Esophagus squamous epithelium (tissue), 5 donors: ENCODE measurements around the gene DHX32. TPM values are rescaled to one million over a fixed set of nuclear protein-coding genes. Genes with fewer than 3 reads are reported as not detected.
"Not testable (repeated sequence)": the region's sequence is repeated elsewhere in the genome, so short reads cannot be mapped to it uniquely, and the experiment has no call there.

ENCODE experiments used
- DNase-seq: peaks from one replicate; lab custom pipeline; 2025; lab: John Stamatoyannopoulos, UW
- H3K27ac ChIP-seq, 4 donors: fragments of 200-600 bp; sonication (generic); one replicate each; pipeline ENCODE4 v1.5.1; 2016 to 2019; ENCODE audit warnings: mild to moderate bottlenecking in 1 of 4
- H3K27me3 ChIP-seq, 4 donors: fragments of 200-600 bp; sonication (generic); 1 replicate in 3 of 4; 2 replicates in 1 of 4; pipeline versions ENCODE4 v1.5.1 to v1.6.0; 2017 to 2021; ENCODE audit warnings: antibody characterized with exemption in 1 of 4
- H3K36me3 ChIP-seq, 3 donors: fragments of 200-600 bp; sonication (generic); one replicate each; pipeline ENCODE4 v1.5.1; 2016 to 2019
- H3K4me1 ChIP-seq, 3 donors: fragments of 200-600 bp; sonication (generic); one replicate each; pipeline ENCODE4 v1.5.1; 2017 to 2019
- H3K4me3 ChIP-seq, 4 donors: fragments of 200-600 bp; sonication (generic); 1 replicate in 3 of 4; 2 replicates in 1 of 4; pipeline ENCODE4 v1.5.1; 2016 to 2019; ENCODE audit warnings: mild to moderate bottlenecking in 2 of 4, moderate library complexity in 1 of 4
- H3K9me3 ChIP-seq, 3 donors: fragments of 200-600 bp; sonication (generic); one replicate each; pipeline ENCODE4 v1.5.1; 2016 to 2019
- POLR2A ChIP-seq, 4 donors: fragments of 450-650 bp; IDR thresholded peaks; one replicate each; pipeline ENCODE4 v1.6.1; 2017; ENCODE audit warnings: antibody characterized with exemption in 4 of 4, mild to moderate bottlenecking in 4 of 4, moderate library complexity in 3 of 4
- WGBS, 2 donors: methylation state at CpG; one replicate each; pipeline ENCODE4 v1.1.5; 2018; 5-methylcytosine and 5-hydroxymethylcytosine counted together
- intact Hi-C: fragments of 100-400 bp; cut with DNase I; formaldehyde crosslinking; loops from one replicate; pipeline ENCODE4 v1.15.0; 2022
- total RNA-seq, 4 donors: library from RNA; depleted of rRNA; stranded (reverse); fragments of >200 nt; gene quantifications; one replicate each; pipeline ENCODE4 v1.1.0, GENCODE V29; 2016
- TF ChIP-seq, protein P1 (sequence below), 6 experiments: fragments of 450-650 bp in 4 of 6; fragments of 200-600 bp in 2 of 6; sonication (generic) in 2 of 6; IDR thresholded peaks; one replicate each; pipeline ENCODE4 v1.5.1; 2016 to 2019; ENCODE audit warnings: antibody characterized with exemption in 6 of 6, mild to moderate bottlenecking in 4 of 6, moderate library complexity in 4 of 6
- donor health status: DM: yes; HTN: yes; CAD: no.

Gene DHX32
- total RNA-seq, 4 donors from 2014 or later = 36.6 to 52.4 (median 42.3) TPM

DNA sequence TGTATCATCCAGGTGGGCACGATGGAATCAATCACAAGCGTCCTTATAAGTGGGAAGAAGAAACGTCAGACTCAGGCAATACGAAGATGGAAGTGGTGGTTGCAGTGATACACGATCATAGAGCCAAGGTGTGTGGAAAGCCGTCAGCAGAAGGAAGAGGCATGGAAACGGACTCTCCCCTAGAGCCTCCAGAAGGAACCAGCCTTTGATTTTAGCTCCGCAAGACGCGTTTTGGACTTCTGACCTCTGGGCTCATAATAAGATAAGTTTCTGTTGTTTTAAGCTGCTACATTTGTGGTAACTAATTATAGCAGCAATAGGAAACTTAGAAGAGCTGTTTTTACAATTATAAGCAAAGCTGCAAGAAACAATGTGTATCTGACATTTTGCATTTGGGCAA is 30.1 kb upstream of the DHX32 start:
- no peak for DNase-seq
- no peaks in the 10 kb centered on the region for H3K27me3 ChIP-seq

DNA sequence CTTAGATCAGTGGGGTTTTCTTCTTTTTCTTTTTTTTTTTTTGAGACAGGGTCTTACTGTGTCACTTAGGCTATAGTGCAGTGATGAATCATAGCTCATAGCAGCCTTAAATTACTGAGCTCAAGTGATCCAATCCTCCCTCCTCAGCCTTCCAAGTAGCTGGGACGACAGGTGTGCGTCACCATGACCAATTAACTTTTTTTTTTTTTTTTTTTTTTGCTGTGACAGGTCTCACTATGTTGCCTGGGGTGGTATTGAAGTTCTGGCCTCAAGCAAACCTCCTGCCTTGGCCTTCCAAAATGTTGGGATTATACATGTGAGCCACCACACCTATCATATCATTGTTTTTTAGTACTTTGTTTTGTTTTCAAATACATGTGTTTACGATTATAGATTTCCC is 28.4 kb upstream of the DHX32 start:
- DNase-seq, H3K36me3 ChIP-seq, H3K9me3 ChIP-seq, H3K4me3 ChIP-seq, H3K4me1 ChIP-seq, H3K27ac ChIP-seq, intact Hi-C loops, H3K27me3 ChIP-seq: not testable (repeated sequence)
- WGBS, 2 donors = 75 to 91% methylated on average over 3 of the region's 3 CpGs

More for the DNA sequence above, 30.1 kb upstream of the DHX32 start:
- Histone ChIP-seq H3K4me3 (no peak overlapping the region), H3K36me3 (no peaks in the 10 kb centered on the region), H3K4me1 (no peaks in the 10 kb centered on the region), H3K27ac (no peak overlapping the region), H3K9me3 (no peaks in the 10 kb centered on the region)
- WGBS, 2 donors = 88 to 91% methylated on average over 10 of the region's 10 CpGs
- intact Hi-C loops = no loop called here
- TF ChIP-seq, protein P1, sequence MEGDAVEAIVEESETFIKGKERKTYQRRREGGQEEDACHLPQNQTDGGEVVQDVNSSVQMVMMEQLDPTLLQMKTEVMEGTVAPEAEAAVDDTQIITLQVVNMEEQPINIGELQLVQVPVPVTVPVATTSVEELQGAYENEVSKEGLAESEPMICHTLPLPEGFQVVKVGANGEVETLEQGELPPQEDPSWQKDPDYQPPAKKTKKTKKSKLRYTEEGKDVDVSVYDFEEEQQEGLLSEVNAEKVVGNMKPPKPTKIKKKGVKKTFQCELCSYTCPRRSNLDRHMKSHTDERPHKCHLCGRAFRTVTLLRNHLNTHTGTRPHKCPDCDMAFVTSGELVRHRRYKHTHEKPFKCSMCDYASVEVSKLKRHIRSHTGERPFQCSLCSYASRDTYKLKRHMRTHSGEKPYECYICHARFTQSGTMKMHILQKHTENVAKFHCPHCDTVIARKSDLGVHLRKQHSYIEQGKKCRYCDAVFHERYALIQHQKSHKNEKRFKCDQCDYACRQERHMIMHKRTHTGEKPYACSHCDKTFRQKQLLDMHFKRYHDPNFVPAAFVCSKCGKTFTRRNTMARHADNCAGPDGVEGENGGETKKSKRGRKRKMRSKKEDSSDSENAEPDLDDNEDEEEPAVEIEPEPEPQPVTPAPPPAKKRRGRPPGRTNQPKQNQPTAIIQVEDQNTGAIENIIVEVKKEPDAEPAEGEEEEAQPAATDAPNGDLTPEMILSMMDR (IDR thresholded peaks at IDR 0.05) = no peak
- no peak for TF ChIP-seq POLR2A (IDR thresholded peaks at IDR 0.05)

DNA sequence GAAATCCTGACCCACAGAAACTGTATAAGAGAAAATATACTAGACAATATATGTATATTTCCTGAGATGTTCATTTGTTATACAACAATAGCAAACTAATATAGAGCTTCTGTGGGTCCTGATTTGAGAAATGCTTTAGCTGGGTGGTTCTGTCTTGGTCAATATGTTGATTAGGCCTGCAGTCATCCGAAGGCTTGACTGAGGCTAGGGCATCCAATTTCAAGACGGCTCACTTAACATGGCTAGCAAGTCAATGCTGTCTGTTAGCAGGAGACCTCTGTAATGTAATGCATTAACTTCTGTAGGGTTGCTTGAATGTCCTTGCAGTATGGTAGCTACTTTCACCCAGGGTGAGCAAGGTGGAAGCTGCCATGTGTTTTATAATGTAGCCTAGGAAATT is 27.7 kb upstream of the DHX32 start:
- WGBS, 2 donors = 56 to 60% methylated on average over 2 of the region's 2 CpGs
- intact Hi-C loops = not testable (repeated sequence)

DNA sequence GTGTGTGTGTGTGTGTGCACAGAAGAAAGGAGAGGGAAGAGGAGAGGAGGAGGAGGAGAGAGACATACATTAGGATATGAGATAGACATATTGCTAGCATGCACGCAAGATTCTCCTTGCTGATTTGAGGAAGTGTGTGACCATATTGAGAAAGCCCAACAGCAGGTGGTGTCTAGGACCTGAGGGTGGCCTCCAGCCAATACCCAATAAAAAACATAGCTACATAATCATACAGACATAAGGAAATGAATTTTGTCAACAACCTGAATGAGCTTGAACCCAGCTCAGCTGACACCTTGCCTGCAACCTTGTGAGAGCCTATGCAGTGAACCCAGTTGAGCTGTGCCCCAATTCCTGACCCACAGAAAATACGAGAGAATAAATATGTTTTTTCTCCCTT is 26.5 kb upstream of the DHX32 start:
- H3K9me3 ChIP-seq, DNase-seq, H3K36me3 ChIP-seq, H3K4me1 ChIP-seq, H3K4me3 ChIP-seq, intact Hi-C loops, H3K27me3 ChIP-seq, H3K27ac ChIP-seq: not testable (repeated sequence)
- WGBS, 2 donors = 77 to 85% methylated on average over 2 of the region's 2 CpGs

More for the DNA sequence above, 27.7 kb upstream of the DHX32 start:
- H3K9me3 ChIP-seq, H3K4me3 ChIP-seq, H3K36me3 ChIP-seq, H3K27me3 ChIP-seq, H3K27ac ChIP-seq, H3K4me1 ChIP-seq, DNase-seq: not testable (repeated sequence)

DNA sequence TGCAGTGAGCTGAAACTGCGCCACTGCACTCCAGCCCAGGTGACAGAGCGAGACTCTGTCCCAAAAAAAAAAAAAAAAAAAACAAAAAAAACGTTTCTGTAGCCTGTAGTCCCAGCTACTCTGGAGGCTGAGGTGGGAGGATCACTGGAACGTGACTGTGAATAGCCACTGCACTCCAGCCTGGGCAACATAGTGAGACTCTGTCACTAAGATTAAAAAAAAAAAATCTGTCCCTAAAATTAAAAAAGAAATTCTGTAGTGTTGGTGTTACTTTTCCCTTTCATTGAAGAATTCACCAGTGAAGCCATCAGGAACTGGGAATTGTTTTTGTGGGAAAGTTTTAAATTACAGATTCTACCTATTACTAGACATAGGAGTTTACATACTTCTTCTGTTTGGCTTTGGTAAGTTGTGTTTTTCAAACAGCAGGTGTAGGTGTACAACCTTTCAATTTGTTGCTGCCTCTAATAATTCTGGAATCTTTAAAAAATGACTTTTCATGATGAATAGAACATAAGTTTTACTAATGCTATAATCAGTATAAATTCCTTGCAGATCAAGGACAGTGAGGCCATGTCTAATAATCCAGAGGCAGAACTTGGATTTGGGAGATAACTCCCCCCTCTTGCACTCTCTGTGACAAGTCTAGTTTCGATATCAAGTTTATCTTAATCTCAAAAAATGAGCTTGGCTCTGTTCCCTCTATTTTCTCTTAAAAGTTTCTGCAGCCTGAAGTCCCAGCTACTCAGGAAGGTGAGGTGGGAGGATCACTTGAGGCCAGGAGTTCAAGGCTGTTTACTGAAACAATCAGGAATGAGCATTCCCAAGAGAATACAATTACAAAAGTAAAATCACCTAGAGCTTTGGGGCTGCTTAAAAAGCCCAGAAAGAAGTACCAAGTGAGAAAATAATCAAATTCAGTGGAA is 24.2 kb upstream of the DHX32 start:
- H3K27ac ChIP-seq, H3K9me3 ChIP-seq, DNase-seq, intact Hi-C loops, H3K36me3 ChIP-seq, H3K4me3 ChIP-seq, H3K27me3 ChIP-seq: not testable (repeated sequence)
- H3K4me1 ChIP-seq = peaks cover 0 to 14% (median 0%) of the 10 kb centered on the region in 3 donors
- 49 to 63% methylated on average over 3 to 5 of the region's 5 CpGs for WGBS, 2 donors

DNA sequence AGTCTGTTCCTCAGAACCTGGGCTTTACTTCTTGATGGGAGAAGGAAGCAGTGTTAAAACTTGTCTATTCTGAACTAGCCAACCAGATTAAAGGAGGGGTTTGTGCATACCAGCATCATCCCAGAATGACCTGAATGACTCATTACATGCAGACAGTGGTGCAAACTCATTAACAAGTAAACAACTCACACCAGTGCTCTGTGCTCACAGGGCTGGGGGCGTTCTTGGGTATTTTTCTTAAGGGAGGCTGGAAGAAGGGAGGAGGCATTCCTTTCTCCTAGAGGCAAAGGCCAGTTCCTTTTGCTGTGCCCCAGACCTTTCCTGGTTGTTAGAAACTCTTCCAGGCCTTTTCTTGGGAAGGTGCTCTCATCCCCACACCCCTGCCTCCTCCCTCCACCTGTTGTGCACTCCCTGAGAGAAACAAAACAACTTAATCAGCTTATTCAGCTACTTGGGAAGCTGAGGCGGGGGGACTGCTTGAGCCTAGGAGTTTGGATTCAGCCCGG is 22.1 kb upstream of the DHX32 start:
- WGBS, 2 donors = 62 to 91% methylated on average over 2 to 3 of the region's 3 CpGs
- intact Hi-C loops = not testable (repeated sequence)

DNA sequence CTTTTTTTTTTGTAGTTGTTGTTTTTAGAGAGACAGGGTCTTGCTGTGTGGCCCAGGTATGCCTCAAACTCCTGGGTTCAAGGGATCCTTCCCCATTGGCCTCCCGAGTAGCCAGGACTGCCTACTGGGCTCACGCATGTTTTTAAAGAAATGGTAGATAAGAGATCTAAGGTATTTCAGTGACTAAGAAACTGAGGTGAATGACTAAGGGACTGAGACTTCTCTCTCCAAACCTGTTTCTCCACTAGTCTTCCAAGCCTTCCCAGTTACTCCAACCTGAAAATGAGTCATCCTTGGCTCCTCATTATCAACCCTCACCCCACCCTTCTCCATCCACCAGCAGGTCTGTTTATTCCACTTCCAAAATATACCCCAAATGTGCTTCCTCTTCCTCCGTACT is 19.9 kb upstream of the DHX32 start:
- DNase-seq, intact Hi-C loops, H3K27me3 ChIP-seq, H3K36me3 ChIP-seq, H3K4me3 ChIP-seq, H3K9me3 ChIP-seq: not testable (repeated sequence)
- Histone ChIP-seq H3K4me1 (peaks cover 0 to 24% (median 0%) of the 10 kb centered on the region in 3 donors), H3K27ac (peak overlapping the region in 3 of 4 donors; percentile 53 to 67 (median 57))
- 39 to 44% methylated on average over 3 of the region's 3 CpGs for WGBS, 2 donors

More for the DNA sequence above, 22.1 kb upstream of the DHX32 start:
- not testable (repeated sequence) for DNase-seq, H3K27me3 ChIP-seq, H3K9me3 ChIP-seq, H3K36me3 ChIP-seq, H3K4me3 ChIP-seq
- peaks cover 0 to 15% (median 0%) of the 10 kb centered on the region in 3 donors for H3K4me1 ChIP-seq
- peak overlapping the region in 3 of 4 donors; percentile 0 to 42 (median 11) for H3K27ac ChIP-seq

DNA sequence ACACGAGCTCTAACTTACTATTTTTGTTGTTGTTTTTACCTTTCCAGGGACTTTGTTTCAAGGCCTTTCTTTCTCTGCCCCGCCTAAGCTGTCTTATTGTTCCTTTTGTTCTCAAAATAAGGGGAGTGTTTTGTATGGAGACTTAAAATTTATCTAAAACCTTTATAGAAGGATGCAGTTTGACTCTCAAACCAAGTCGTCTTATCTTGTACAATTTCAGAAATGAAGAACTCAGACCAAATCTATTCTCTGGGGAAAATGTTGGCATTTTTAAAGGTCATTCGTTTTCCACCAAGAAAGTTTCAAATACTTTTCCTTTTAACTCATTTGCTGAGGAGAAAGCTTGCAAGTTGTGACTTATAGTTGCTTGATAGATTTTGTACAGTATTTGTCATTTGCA is 16.2 kb upstream of the DHX32 start:
- H3K27ac ChIP-seq = peak overlapping the region in 3 of 4 donors; percentile 88 to 92 (median 91)
- H3K4me1 ChIP-seq = peaks cover 0 to 26% (median 0%) of the 10 kb centered on the region in 3 donors
- H3K27me3 ChIP-seq, H3K36me3 ChIP-seq, H3K9me3 ChIP-seq, intact Hi-C loops, DNase-seq: not testable (repeated sequence)
- H3K4me3 ChIP-seq = peak overlapping the region; percentile 49 to 97 (median 84)
- WGBS, 2 donors = 28 to 45% methylated on average over 4 of the region's 4 CpGs
